Measurements from ENCODE around the gene CCNYL1.
A peak's percentile ranks its signal among the peaks of the same experiment; 100 is the strongest.
"Not testable (repeated sequence)": the region's sequence is repeated elsewhere in the genome, so short reads cannot be mapped to it uniquely, and the experiment has no call there.

The CCNYL1 gene

GRCh38 chr2:207743514-207743913 lies 32.1 kb downstream of the CCNYL1 start:
- DNase-seq: no peak

- no peak for DNase-seq
Measured at GRCh38 chr2:207744050-207744449, 32.6 kb downstream of the CCNYL1 start.

- DNase-seq: no peak
Measured at GRCh38 chr2:207744451-207744850, 33.0 kb downstream of the CCNYL1 start.

GRCh38 chr2:207746131-207746530 lies 34.7 kb downstream of the CCNYL1 start:
- DNase-seq: peak; percentile 56

- no peak for DNase-seq
Measured at GRCh38 chr2:207747653-207748560, 36.5 kb downstream of the CCNYL1 start.

- no peak for DNase-seq
Measured at GRCh38 chr2:207748993-207749392, 37.6 kb downstream of the CCNYL1 start.

- no peak for DNase-seq
Measured at GRCh38 chr2:207749873-207750272, 38.4 kb downstream of the CCNYL1 start.

GRCh38 chr2:207750345-207750744 lies 38.9 kb downstream of the CCNYL1 start:
- no peak for DNase-seq

GRCh38 chr2:207750876-207751275 lies 39.4 kb downstream of the CCNYL1 start:
- DNase-seq: no peak

GRCh38 chr2:207753688-207754087 lies 42.2 kb downstream of the CCNYL1 start:
- not testable (repeated sequence) for DNase-seq

GRCh38 chr2:207754498-207755383 lies 43.3 kb downstream of the CCNYL1 start:
- DNase-seq: no peak

GRCh38 chr2:207758025-207758424 lies 46.6 kb downstream of the CCNYL1 start:
- DNase-seq: no peak

- no peak for DNase-seq
Measured at GRCh38 chr2:207759890-207760289, 48.5 kb downstream of the CCNYL1 start.

- no peak for DNase-seq
Measured at GRCh38 chr2:207760453-207760852, 49.0 kb downstream of the CCNYL1 start.

GRCh38 chr2:207761426-207761825 lies 50.0 kb downstream of the CCNYL1 start:
- DNase-seq: not testable (repeated sequence)

GRCh38 chr2:207762146-207762545 lies 50.7 kb downstream of the CCNYL1 start:
- no peak for DNase-seq

- DNase-seq: no peak
Measured at GRCh38 chr2:207763303-207763917, 52.0 kb downstream of the CCNYL1 start.

GRCh38 chr2:207764096-207764630 lies 52.7 kb downstream of the CCNYL1 start:
- no peak for DNase-seq

- DNase-seq: no peak
Measured at GRCh38 chr2:207765547-207765946, 54.1 kb downstream of the CCNYL1 start.

GRCh38 chr2:207766041-207766551 lies 54.7 kb downstream of the CCNYL1 start:
- no peak for DNase-seq

GRCh38 chr2:207766697-207767460 lies 55.4 kb downstream of the CCNYL1 start:
- no peak for DNase-seq

All from CD4-positive, alpha-beta T cell treated with Interleukin-15 for 1 hour (primary cell).